ENCODE data around the gene TAP2.
A peak's percentile ranks its signal among the peaks of the same experiment; 100 is the strongest.
"Not testable (repeated sequence)": the region's sequence is repeated elsewhere in the genome, so short reads cannot be mapped to it uniquely, and the experiment has no call there.

TAP2 gene
- total RNA-seq: 84.4 to 101 (median 89.4) reads per million in 3 donors

- no peaks in the 10 kb centered on the region for H3K9me3 ChIP-seq (ENCODE audit: control insufficient read depth, low read length)
- peaks cover 40% of the 10 kb centered on the region for H3K36me3 ChIP-seq (ENCODE audit: control insufficient read depth, insufficient read depth, low read length)
- H3K4me1 ChIP-seq (ENCODE audit: control insufficient read depth, insufficient read depth, low read length, poor library complexity, severe bottlenecking): peaks cover 45% of the 10 kb centered on the region
- H3K4me3 ChIP-seq (ENCODE audit: insufficient read depth, low read depth, low read length, poor library complexity, severe bottlenecking): peak within 1 kb of the TSS; percentile 80
- peak within 1 kb of the TSS; percentile 85 for H3K27ac ChIP-seq (ENCODE audit: insufficient read depth, low read length, poor library complexity, severe bottlenecking)
- no peaks in the 10 kb centered on the region for H3K27me3 ChIP-seq (replicated peaks; ENCODE audit: control insufficient read depth, insufficient read depth, low read length, poor library complexity, severe bottlenecking)
- DNase-seq: peak; percentile 93 to 96 (median 96)
Measured at GRCh38 chr6:32838114-32838958, at the start of gene TAP2. Gene TAP2 (minus strand): TSS chr6:32838739. CDS start chr6:32838233, 506 bp downstream.

- Histone ChIP-seq H3K9me3 (ENCODE audit: control insufficient read depth, low read length) (no peaks in the 10 kb centered on the region), H3K4me3 (ENCODE audit: insufficient read depth, low read depth, low read length, poor library complexity, severe bottlenecking) (no peak overlapping the region), H3K27me3 (replicated peaks; ENCODE audit: control insufficient read depth, insufficient read depth, low read length, poor library complexity, severe bottlenecking) (no peaks in the 10 kb centered on the region), H3K36me3 (ENCODE audit: control insufficient read depth, insufficient read depth, low read length) (no peaks in the 10 kb centered on the region), H3K4me1 (ENCODE audit: control insufficient read depth, insufficient read depth, low read length, poor library complexity, severe bottlenecking) (no peaks in the 10 kb centered on the region), H3K27ac (ENCODE audit: insufficient read depth, low read length, poor library complexity, severe bottlenecking) (no peak overlapping the region)
- no peak for DNase-seq
Measured at GRCh38 chr6:32887616-32888015, 49.1 kb upstream of the TAP2 start.

DNA sequence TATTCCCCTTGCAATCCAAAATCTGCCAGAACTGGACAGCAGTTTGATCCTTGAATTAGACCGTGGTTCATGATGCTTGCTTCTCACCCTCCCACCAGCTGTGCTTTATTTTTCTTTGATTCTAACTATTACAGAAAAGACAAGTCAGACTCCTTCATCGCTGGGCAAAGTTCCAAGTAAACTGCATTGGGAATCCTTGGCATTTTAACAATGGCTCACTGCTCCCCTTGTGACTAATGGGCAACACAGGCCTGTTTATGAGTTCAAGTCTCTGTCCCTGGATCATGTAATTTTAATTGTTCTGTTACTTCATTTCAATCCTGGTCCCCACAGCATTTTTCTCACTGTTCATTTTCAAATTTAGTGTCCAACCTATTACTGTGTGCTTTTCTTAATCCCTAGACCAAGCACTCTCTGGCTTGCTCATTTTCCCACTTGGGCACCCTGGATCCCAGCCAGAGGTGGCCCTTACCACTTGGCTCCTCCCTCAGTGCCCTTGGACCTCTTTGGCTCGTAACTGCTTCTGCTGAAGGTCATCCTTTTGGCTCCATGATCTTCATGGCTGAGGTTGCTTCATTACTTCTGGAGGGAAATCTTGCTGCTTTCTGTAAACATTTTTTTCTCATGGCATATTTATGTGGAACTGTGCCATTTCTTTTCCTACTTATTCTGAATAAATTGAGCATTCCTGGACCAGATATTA lies 48.3 kb upstream of the TAP2 start:
- DNase-seq: no peak
- Histone ChIP-seq H3K4me3 (ENCODE audit: insufficient read depth, low read depth, low read length, poor library complexity, severe bottlenecking) (no peak overlapping the region), H3K4me1 (ENCODE audit: control insufficient read depth, insufficient read depth, low read length, poor library complexity, severe bottlenecking) (no peaks in the 10 kb centered on the region), H3K27ac (ENCODE audit: insufficient read depth, low read length, poor library complexity, severe bottlenecking) (no peak overlapping the region), H3K9me3 (ENCODE audit: control insufficient read depth, low read length) (no peaks in the 10 kb centered on the region), H3K36me3 (ENCODE audit: control insufficient read depth, insufficient read depth, low read length) (no peaks in the 10 kb centered on the region), H3K27me3 (replicated peaks; ENCODE audit: control insufficient read depth, insufficient read depth, low read length, poor library complexity, severe bottlenecking) (no peaks in the 10 kb centered on the region)

DNA sequence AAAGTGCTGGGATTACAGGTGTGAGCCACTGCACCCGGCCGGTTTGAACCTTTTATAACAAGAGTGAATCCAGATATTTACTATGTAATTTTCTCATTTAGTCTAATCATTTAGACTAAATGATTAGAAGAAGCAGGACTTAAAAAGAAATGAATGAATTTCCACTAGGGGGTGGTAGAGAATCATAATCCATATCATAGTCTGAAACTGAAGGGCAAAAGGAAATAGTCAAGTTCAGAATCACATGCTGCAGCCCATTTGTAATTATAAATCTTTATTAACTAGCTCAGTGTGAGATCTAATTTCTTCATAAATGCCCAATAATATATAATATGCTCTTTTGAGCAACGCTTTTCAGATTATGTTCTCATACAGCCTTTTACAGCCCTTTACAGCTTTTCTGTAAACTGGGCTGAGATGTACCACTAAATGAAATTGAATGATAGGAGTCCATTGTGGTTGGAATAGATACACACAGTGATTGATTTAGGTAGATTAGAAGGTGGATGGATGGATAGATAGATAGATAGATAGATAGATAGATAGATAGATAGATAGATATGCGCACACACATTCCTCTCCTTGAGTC lies 47.3 kb upstream of the TAP2 start:
- no peak overlapping the region for H3K4me3 ChIP-seq (ENCODE audit: insufficient read depth, low read depth, low read length, poor library complexity, severe bottlenecking)
- H3K9me3 ChIP-seq (ENCODE audit: control insufficient read depth, low read length): no peaks in the 10 kb centered on the region
- no peaks in the 10 kb centered on the region for H3K36me3 ChIP-seq (ENCODE audit: control insufficient read depth, insufficient read depth, low read length)
- H3K4me1 ChIP-seq (ENCODE audit: control insufficient read depth, insufficient read depth, low read length, poor library complexity, severe bottlenecking): no peaks in the 10 kb centered on the region
- H3K27ac ChIP-seq (ENCODE audit: insufficient read depth, low read length, poor library complexity, severe bottlenecking): no peak overlapping the region
- no peak for DNase-seq
- H3K27me3 ChIP-seq (replicated peaks; ENCODE audit: control insufficient read depth, insufficient read depth, low read length, poor library complexity, severe bottlenecking): no peaks in the 10 kb centered on the region

DNA sequence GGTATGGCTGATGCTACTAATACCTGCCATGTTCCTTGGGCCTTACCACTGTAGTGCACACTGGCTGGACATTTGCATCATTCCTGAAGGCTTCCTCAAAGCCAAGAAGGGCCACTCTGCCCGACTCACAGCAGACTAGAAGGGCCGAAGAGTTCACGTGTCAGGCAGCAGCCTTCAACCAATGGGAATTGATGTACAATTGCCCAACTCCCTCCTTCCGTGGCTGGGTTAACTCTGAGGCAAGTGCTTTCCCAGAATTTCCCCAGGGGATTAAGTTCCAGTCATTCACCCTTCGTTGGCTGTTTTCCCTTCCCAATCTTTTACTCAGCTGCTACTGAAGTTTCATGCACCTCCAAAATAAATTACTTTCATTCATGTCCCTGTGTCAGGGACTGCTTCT lies 45.2 kb upstream of the TAP2 start:
- no peaks in the 10 kb centered on the region for H3K4me1 ChIP-seq (ENCODE audit: control insufficient read depth, insufficient read depth, low read length, poor library complexity, severe bottlenecking)

GRCh38 chr6:32882879-32883250 lies 44.3 kb upstream of the TAP2 start:
- no peaks in the 10 kb centered on the region for H3K9me3 ChIP-seq (ENCODE audit: control insufficient read depth, low read length)
- DNase-seq: no peak
- no peak overlapping the region for H3K27ac ChIP-seq (ENCODE audit: insufficient read depth, low read length, poor library complexity, severe bottlenecking)
- H3K4me3 ChIP-seq (ENCODE audit: insufficient read depth, low read depth, low read length, poor library complexity, severe bottlenecking): no peak overlapping the region
- H3K27me3 ChIP-seq (replicated peaks; ENCODE audit: control insufficient read depth, insufficient read depth, low read length, poor library complexity, severe bottlenecking): no peaks in the 10 kb centered on the region
- no peaks in the 10 kb centered on the region for H3K4me1 ChIP-seq (ENCODE audit: control insufficient read depth, insufficient read depth, low read length, poor library complexity, severe bottlenecking)
- peaks cover 4% of the 10 kb centered on the region for H3K36me3 ChIP-seq (ENCODE audit: control insufficient read depth, insufficient read depth, low read length)

More for the DNA sequence above, 45.2 kb upstream of the TAP2 start:
- Histone ChIP-seq H3K27ac (ENCODE audit: insufficient read depth, low read length, poor library complexity, severe bottlenecking) (no peak overlapping the region), H3K9me3 (ENCODE audit: control insufficient read depth, low read length) (no peaks in the 10 kb centered on the region), H3K27me3 (replicated peaks; ENCODE audit: control insufficient read depth, insufficient read depth, low read length, poor library complexity, severe bottlenecking) (no peaks in the 10 kb centered on the region), H3K36me3 (ENCODE audit: control insufficient read depth, insufficient read depth, low read length) (peaks cover 4% of the 10 kb centered on the region), H3K4me3 (ENCODE audit: insufficient read depth, low read depth, low read length, poor library complexity, severe bottlenecking) (no peak overlapping the region)
- DNase-seq: no peak

DNA sequence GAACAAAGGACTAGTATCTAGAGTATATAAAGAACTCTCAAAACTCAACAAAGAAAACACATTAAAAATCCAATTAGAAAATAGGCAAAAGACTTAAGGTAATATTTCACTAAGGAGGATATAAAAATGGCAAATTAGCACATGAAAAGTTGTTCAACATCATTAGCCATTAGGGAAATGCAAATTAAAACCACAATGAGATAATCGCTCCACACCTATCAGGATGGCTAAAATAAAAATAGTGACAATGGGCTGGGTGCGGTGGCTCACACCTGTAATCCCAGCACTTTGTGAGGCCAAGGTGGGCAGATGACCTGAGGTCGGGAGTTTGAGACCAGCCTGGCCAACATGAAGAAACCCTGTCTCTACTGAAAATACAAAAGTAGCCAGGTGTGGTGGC lies 42.4 kb upstream of the TAP2 start:
- not testable (repeated sequence) for H3K27ac ChIP-seq (ENCODE audit: insufficient read depth, low read length, poor library complexity, severe bottlenecking); H3K36me3 ChIP-seq (ENCODE audit: control insufficient read depth, insufficient read depth, low read length); H3K9me3 ChIP-seq (ENCODE audit: control insufficient read depth, low read length); H3K27me3 ChIP-seq (replicated peaks; ENCODE audit: control insufficient read depth, insufficient read depth, low read length, poor library complexity, severe bottlenecking); DNase-seq; H3K4me1 ChIP-seq (ENCODE audit: control insufficient read depth, insufficient read depth, low read length, poor library complexity, severe bottlenecking); H3K4me3 ChIP-seq (ENCODE audit: insufficient read depth, low read depth, low read length, poor library complexity, severe bottlenecking)

DNA sequence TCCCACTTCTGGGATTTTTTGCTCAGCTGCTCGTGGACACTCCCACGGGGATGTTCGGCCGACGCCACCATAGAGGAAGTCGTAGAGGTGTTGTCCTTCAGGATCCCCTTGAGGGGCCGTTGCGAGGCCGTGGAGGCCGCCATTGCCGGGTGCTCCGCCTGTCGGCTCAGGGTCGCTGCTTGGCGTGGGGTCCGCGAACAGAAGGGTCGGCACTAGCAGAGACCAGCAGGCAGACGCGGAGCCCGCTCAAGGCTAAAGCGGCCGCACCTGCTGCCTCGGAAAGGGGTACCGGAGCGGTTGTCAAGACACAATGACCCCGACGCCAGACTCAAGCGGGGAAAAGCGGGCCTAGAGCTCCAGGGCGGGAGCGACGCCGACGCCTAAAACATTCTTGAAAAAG lies 41.2 kb upstream of the TAP2 start:
- Histone ChIP-seq H3K4me1 (ENCODE audit: control insufficient read depth, insufficient read depth, low read length, poor library complexity, severe bottlenecking) (no peaks in the 10 kb centered on the region), H3K4me3 (ENCODE audit: insufficient read depth, low read depth, low read length, poor library complexity, severe bottlenecking) (no peak overlapping the region), H3K36me3 (ENCODE audit: control insufficient read depth, insufficient read depth, low read length) (peaks cover 4% of the 10 kb centered on the region), H3K9me3 (ENCODE audit: control insufficient read depth, low read length) (no peaks in the 10 kb centered on the region), H3K27me3 (replicated peaks; ENCODE audit: control insufficient read depth, insufficient read depth, low read length, poor library complexity, severe bottlenecking) (no peaks in the 10 kb centered on the region), H3K27ac (ENCODE audit: insufficient read depth, low read length, poor library complexity, severe bottlenecking) (no peak overlapping the region)
- DNase-seq: no peak

DNA sequence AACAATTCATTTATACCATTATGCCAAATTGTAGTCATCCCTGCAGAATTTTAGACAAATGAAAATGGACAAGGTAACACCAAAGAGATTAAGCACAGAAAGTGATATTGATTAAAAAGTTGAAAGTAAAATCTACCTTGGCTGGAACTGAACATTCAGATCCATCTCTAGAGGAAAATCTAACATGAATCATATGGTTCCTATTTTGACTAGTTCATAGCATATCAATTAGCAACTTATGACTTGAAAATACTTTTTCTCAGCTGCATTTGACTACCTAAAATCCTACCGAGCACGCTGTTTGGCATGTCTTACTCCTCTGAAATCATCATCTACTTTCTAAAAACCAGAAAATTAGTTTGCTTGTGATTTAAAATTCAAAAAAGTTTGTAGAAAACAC lies 38.1 kb upstream of the TAP2 start:
- no peak overlapping the region for H3K4me3 ChIP-seq (ENCODE audit: insufficient read depth, low read depth, low read length, poor library complexity, severe bottlenecking)
- peaks cover 4% of the 10 kb centered on the region for H3K36me3 ChIP-seq (ENCODE audit: control insufficient read depth, insufficient read depth, low read length)
- DNase-seq: no peak
- H3K4me1 ChIP-seq (ENCODE audit: control insufficient read depth, insufficient read depth, low read length, poor library complexity, severe bottlenecking): no peaks in the 10 kb centered on the region
- H3K27me3 ChIP-seq (replicated peaks; ENCODE audit: control insufficient read depth, insufficient read depth, low read length, poor library complexity, severe bottlenecking): no peaks in the 10 kb centered on the region
- H3K9me3 ChIP-seq (ENCODE audit: control insufficient read depth, low read length): no peaks in the 10 kb centered on the region
- H3K27ac ChIP-seq (ENCODE audit: insufficient read depth, low read length, poor library complexity, severe bottlenecking): no peak overlapping the region

- not testable (repeated sequence) for H3K27ac ChIP-seq (ENCODE audit: insufficient read depth, low read length, poor library complexity, severe bottlenecking); H3K9me3 ChIP-seq (ENCODE audit: control insufficient read depth, low read length); H3K4me3 ChIP-seq (ENCODE audit: insufficient read depth, low read depth, low read length, poor library complexity, severe bottlenecking); H3K4me1 ChIP-seq (ENCODE audit: control insufficient read depth, insufficient read depth, low read length, poor library complexity, severe bottlenecking); H3K36me3 ChIP-seq (ENCODE audit: control insufficient read depth, insufficient read depth, low read length); H3K27me3 ChIP-seq (replicated peaks; ENCODE audit: control insufficient read depth, insufficient read depth, low read length, poor library complexity, severe bottlenecking); DNase-seq
Measured at GRCh38 chr6:32873947-32874346, 35.4 kb upstream of the TAP2 start.

All from effector memory CD4-positive, alpha-beta T cell (primary cell).